IPS DF 6.9 (cell line): ENCODE data around the gene YDJC.

Experiments
- DNase-seq: peaks from one replicate; pipeline ENCODE4 v3.0.0-alpha.2; 2013; ENCODE audit warnings: low read depth, low spot score
- H3K27ac ChIP-seq: one replicate; pipeline ENCODE4 v1.5.1; 2013; ENCODE audit warnings: low read length, control low read depth
- H3K27me3 ChIP-seq: 2 replicates; pipeline ENCODE4 v1.6.1; 2013; ENCODE audit warnings: mild to moderate bottlenecking, low read length; ENCODE audit not compliant: control insufficient read depth, insufficient read depth
- H3K36me3 ChIP-seq: 2 replicates; pipeline ENCODE4 v1.6.1; 2013; ENCODE audit warnings: low read length; ENCODE audit not compliant: control insufficient read depth, insufficient read depth
- H3K4me1 ChIP-seq: 2 replicates; pipeline ENCODE4 v1.6.1; 2013; ENCODE audit warnings: low read length; ENCODE audit not compliant: control insufficient read depth, insufficient read depth
- H3K4me3 ChIP-seq: 2 replicates; pipeline ENCODE4 v1.5.1; 2013; ENCODE audit warnings: mild to moderate bottlenecking, low read length
- H3K9me3 ChIP-seq: 2 replicates; pipeline ENCODE4 v1.6.1; 2013; ENCODE audit warnings: low read length, inconsistent platforms; ENCODE audit not compliant: control insufficient read depth, insufficient read depth
- WGBS: extraction: QIAGEN DNeasy Blood & Tissue Kit; methylation state at CpG from one replicate; pipeline ENCODE4 v1.1.7; 2013; ENCODE audit warnings: mixed read lengths, missing lambda C conversion rate; ENCODE audit not compliant: insufficient read length, insufficient coverage; 5-methylcytosine and 5-hydroxymethylcytosine counted together

Gene YDJC

GRCh38 chr22:21632237-21632895 is 2.5 kb upstream of the YDJC start, which contains the start of gene CCDC116:
TSS of gene CCDC116 (plus strand) at chr22:21632760. CDS start at chr22:21633182, 422 bp downstream.
- H3K36me3 ChIP-seq: peaks cover 6% of the 10 kb centered on the region; the same call in 1 of the 2 replicates
- H3K9me3 ChIP-seq: no peaks in the 10 kb centered on the region
- H3K4me1 ChIP-seq: peaks cover 7% of the 10 kb centered on the region
- H3K27me3 ChIP-seq: no peaks in the 10 kb centered on the region
- H3K27ac ChIP-seq: no peak within 1 kb of the TSS
- WGBS: no CpG with 5 or more reads among the region's 27 CpGs
- H3K4me3 ChIP-seq: no peak within 1 kb of the TSS
- DNase-seq: no peak

- Histone ChIP-seq H3K36me3 (peaks cover 9% of the 10 kb centered on the region; the same call in 1 of the 2 replicates), H3K27me3 (no peaks in the 10 kb centered on the region), H3K4me1 (peaks cover 7% of the 10 kb centered on the region), H3K9me3 (no peaks in the 10 kb centered on the region), H3K4me3 (no peak overlapping the region), H3K27ac (no peak overlapping the region)
- no CpG with 5 or more reads among the region's 4 CpGs for WGBS
- no peak for DNase-seq
Measured at GRCh38 chr22:21631025-21631424, 1.2 kb upstream of the YDJC start.

- Histone ChIP-seq H3K27me3 (no peaks in the 10 kb centered on the region), H3K27ac (no peak overlapping the region)
- no CpG with 5 or more reads among the region's 74 CpGs for WGBS
Measured at GRCh38 chr22:21628386-21629254, 1.2 kb downstream of the YDJC start.

GRCh38 chr22:21626735-21627469 is 2.9 kb downstream of the YDJC start:
- Histone ChIP-seq H3K4me3 (no peak overlapping the region), H3K36me3 (peaks cover 11% of the 10 kb centered on the region; the same call in 1 of the 2 replicates), H3K27ac (no peak overlapping the region), H3K27me3 (no peaks in the 10 kb centered on the region), H3K9me3 (no peaks in the 10 kb centered on the region), H3K4me1 (peaks cover 11% of the 10 kb centered on the region)
- no peak for DNase-seq
- WGBS: no CpG with 5 or more reads among the region's 11 CpGs

More at GRCh38 chr22:21628386-21629254, 1.2 kb downstream of the YDJC start:
- no peaks in the 10 kb centered on the region for H3K9me3 ChIP-seq
- H3K4me3 ChIP-seq: peak overlapping the region; percentile 62; the same call in 1 of the 2 replicates
- no peak for DNase-seq
- peaks cover 11% of the 10 kb centered on the region for H3K4me1 ChIP-seq
- H3K36me3 ChIP-seq: peaks cover 9% of the 10 kb centered on the region; the same call in 1 of the 2 replicates

GRCh38 chr22:21626073-21626734 is 3.6 kb downstream of the YDJC start:
- DNase-seq: no peak
- Histone ChIP-seq H3K36me3 (peaks cover 11% of the 10 kb centered on the region; the same call in 1 of the 2 replicates), H3K9me3 (no peaks in the 10 kb centered on the region), H3K27me3 (no peaks in the 10 kb centered on the region), H3K4me1 (peaks cover 11% of the 10 kb centered on the region), H3K4me3 (no peak overlapping the region), H3K27ac (no peak overlapping the region)
- no CpG with 5 or more reads among the region's 4 CpGs for WGBS

- Histone ChIP-seq H3K36me3 (peaks cover 11% of the 10 kb centered on the region; the same call in 1 of the 2 replicates), H3K9me3 (no peaks in the 10 kb centered on the region), H3K4me3 (no peak overlapping the region), H3K4me1 (peaks cover 11% of the 10 kb centered on the region), H3K27ac (no peak overlapping the region), H3K27me3 (no peaks in the 10 kb centered on the region)
- WGBS: no CpG with 5 or more reads among the region's 12 CpGs
- DNase-seq: no peak
Measured at GRCh38 chr22:21624880-21625791, 4.7 kb downstream of the YDJC start.

GRCh38 chr22:21624120-21624879 is 5.5 kb downstream of the YDJC start:
- Histone ChIP-seq H3K36me3 (peaks cover 11% of the 10 kb centered on the region; the same call in 1 of the 2 replicates), H3K27me3 (no peaks in the 10 kb centered on the region), H3K27ac (no peak overlapping the region), H3K4me3 (no peak overlapping the region), H3K9me3 (no peaks in the 10 kb centered on the region), H3K4me1 (peaks cover 11% of the 10 kb centered on the region)
- no peak for DNase-seq
- WGBS: no CpG with 5 or more reads among the region's 8 CpGs

- H3K9me3 ChIP-seq: no peaks in the 10 kb centered on the region
- H3K4me1 ChIP-seq: peaks cover 7% of the 10 kb centered on the region; the same call in 1 of the 2 replicates
- H3K27me3 ChIP-seq: no peaks in the 10 kb centered on the region
- peaks cover 11% of the 10 kb centered on the region; the same call in 1 of the 2 replicates for H3K36me3 ChIP-seq
- no CpG with 5 or more reads among the region's 7 CpGs for WGBS
- no peak for DNase-seq
- no peak overlapping the region for H3K27ac ChIP-seq
- no peak overlapping the region for H3K4me3 ChIP-seq
Measured at GRCh38 chr22:21623648-21623970, 6.2 kb downstream of the YDJC start.
